T47D (cell line): ENCODE data around the gene ATG10.
"Not testable (repeated sequence)": the region's sequence is repeated elsewhere in the genome, so short reads cannot be mapped to it uniquely, and the experiment has no call there.

Source experiments
- DNase-seq, 2 experiments: peaks; one replicate each; pipeline versions ENCODE4 v3.0.0 to v3.0.0-alpha.2; 2011 to 2012; ENCODE audit warnings: low read depth in 1 of 2, low spot score in 1 of 2
- JUND ChIP-seq: IDR thresholded peaks from 2 replicates; pipeline ENCODE4 v1.6.1; 2012; ENCODE audit warnings: low read depth
- in situ Hi-C: cut with HindIII; loops from 2 replicates; pipeline ENCODE4 v1.10.0; 2016; ENCODE audit warnings: low sequenced_read_pairs, low pct_unique_long_range_greater_than_20kb

Gene ATG10

GRCh38 chr5:81961651-81962440 is 10.0 kb upstream of the ATG10 start:
- no peak for TF ChIP-seq JUND
- in situ Hi-C loops, result no loop called here
- DNase-seq, result no peak

GRCh38 chr5:81963544-81963943 is 8.3 kb upstream of the ATG10 start:
- in situ Hi-C loops, result no loop called here
- no peak for TF ChIP-seq JUND
- no peak for DNase-seq

- in situ Hi-C loops, result no loop called here
- DNase-seq, result no peak
- no peak for TF ChIP-seq JUND
These were observed 6.3 kb upstream of the ATG10 start for GRCh38 chr5:81965524-81965923.

- no peak for TF ChIP-seq JUND
- in situ Hi-C loops, result no loop called here
- DNase-seq, result no peak
These were observed 2.6 kb upstream of the ATG10 start for GRCh38 chr5:81969226-81969625.

- in situ Hi-C loops, result no loop called here
- no peak for DNase-seq
These were observed 1.9 kb upstream of the ATG10 start for GRCh38 chr5:81969912-81970311.

GRCh38 chr5:81971111-81971711 is 612 bp upstream of the ATG10 start:
- TF ChIP-seq JUND, result no peak
- DNase-seq, result peak; percentile 23 to 30
- in situ Hi-C loops, result no loop called here

More at GRCh38 chr5:81969912-81970311, 1.9 kb upstream of the ATG10 start:
- no peak for TF ChIP-seq JUND

- DNase-seq, result no peak
- in situ Hi-C loops, result no loop called here
- no peak for TF ChIP-seq JUND
These were observed 615 bp downstream of the ATG10 start for GRCh38 chr5:81972492-81972783.

- DNase-seq, result no peak
- no peak for TF ChIP-seq JUND
- in situ Hi-C loops, result no loop called here
These were observed 8.3 kb downstream of the ATG10 start for GRCh38 chr5:81980160-81980559.

- DNase-seq, result no peak
- no peak for TF ChIP-seq JUND
- in situ Hi-C loops, result no loop called here
These were observed 8.9 kb downstream of the ATG10 start for GRCh38 chr5:81980598-81981260.

- DNase-seq, in situ Hi-C loops: not testable (repeated sequence)
These were observed 10.4 kb downstream of the ATG10 start for GRCh38 chr5:81982172-81982685.

GRCh38 chr5:81983148-81983547 is 11.3 kb downstream of the ATG10 start:
- in situ Hi-C loops, DNase-seq: not testable (repeated sequence)

- DNase-seq, in situ Hi-C loops: not testable (repeated sequence)
These were observed 11.7 kb downstream of the ATG10 start for GRCh38 chr5:81983563-81983962.

- TF ChIP-seq JUND, result no peak
- in situ Hi-C loops, result no loop called here
- DNase-seq, result no peak
These were observed 14.3 kb downstream of the ATG10 start for GRCh38 chr5:81986126-81986525.
